HG02973 (cell line): ENCODE data around the gene VEGFB.

ENCODE experiments used
- ATAC-seq: cut with Tn5 transposase; IDR thresholded peaks from one replicate; pipeline ENCODE4 v1.9.1; 2021; ENCODE audit warnings: moderate library complexity; ENCODE audit not compliant: unreplicated experiment

Gene VEGFB

GRCh38 chr11:64233913-64234586 is at the start of gene VEGFB:
Gene VEGFB, plus strand, starts transcription at chr11:64234584. Its CDS starts 250 bp downstream, at chr11:64234834.
- no peak for ATAC-seq

- peak; percentile 11 for ATAC-seq
These were observed 49.1 kb upstream of the VEGFB start for GRCh38 chr11:64185175-64185692.

GRCh38 chr11:64185693-64186491 is 48.5 kb upstream of the VEGFB start, which contains the start of gene STIP1:
Gene STIP1, plus strand, starts transcription at chr11:64186171. Its CDS starts 91 bp downstream, at chr11:64186262.
- ATAC-seq = peak; percentile 82

- ATAC-seq = peak; percentile 1
These were observed 47.8 kb upstream of the VEGFB start for GRCh38 chr11:64186492-64187165.

- ATAC-seq = no peak
These were observed 42.0 kb upstream of the VEGFB start for GRCh38 chr11:64192434-64192833.

GRCh38 chr11:64196626-64197025 is 37.8 kb upstream of the VEGFB start:
- no peak for ATAC-seq

- ATAC-seq = no peak
These were observed 35.9 kb upstream of the VEGFB start for GRCh38 chr11:64198511-64198910.

- ATAC-seq = no peak
These were observed 32.8 kb upstream of the VEGFB start for GRCh38 chr11:64201543-64201942.

- no peak for ATAC-seq
These were observed 31.4 kb upstream of the VEGFB start for GRCh38 chr11:64202992-64203391.

GRCh38 chr11:64203421-64204079 is 30.8 kb upstream of the VEGFB start:
- no peak for ATAC-seq

GRCh38 chr11:64204080-64204440 is 30.3 kb upstream of the VEGFB start:
- ATAC-seq = no peak

- ATAC-seq = no peak
These were observed 29.9 kb upstream of the VEGFB start for GRCh38 chr11:64204464-64204989.

- ATAC-seq = no peak
These were observed 27.7 kb upstream of the VEGFB start, which contains the start of gene FERMT3 for GRCh38 chr11:64206457-64207255. Gene FERMT3, plus strand, starts transcription at chr11:64206721. Its CDS starts 644 bp downstream, at chr11:64207365.

- ATAC-seq = peak; percentile 45
These were observed 26.9 kb upstream of the VEGFB start for GRCh38 chr11:64207256-64208085.

GRCh38 chr11:64208086-64208795 is 26.1 kb upstream of the VEGFB start:
- ATAC-seq = no peak

GRCh38 chr11:64208796-64209562 is 25.4 kb upstream of the VEGFB start:
- ATAC-seq = no peak

GRCh38 chr11:64209563-64209843 is 24.9 kb upstream of the VEGFB start:
- ATAC-seq = no peak
